OCI-LY1 (cell line): Measurements from ENCODE around the gene MADD.

Experiments
- CTCF ChIP-seq: fragments of 200-600 bp; sonication (generic), shearing (Covaris generic); IDR thresholded peaks from 2 replicates; pipeline ENCODE4 v1.5.1; 2017; ENCODE audit warnings: mild to moderate bottlenecking, antibody characterized with exemption, low read length, moderate library complexity, mixed read lengths
- EZH2 ChIP-seq: fragments of 200-600 bp; sonication (generic), shearing (Covaris generic); IDR thresholded peaks from 2 replicates; pipeline ENCODE4 v1.8.0; 2017; ENCODE audit warnings: borderline replicate concordance, mixed run types, mild to moderate bottlenecking, antibody characterized with exemption, low read length, moderate library complexity, mixed read lengths

DNA sequence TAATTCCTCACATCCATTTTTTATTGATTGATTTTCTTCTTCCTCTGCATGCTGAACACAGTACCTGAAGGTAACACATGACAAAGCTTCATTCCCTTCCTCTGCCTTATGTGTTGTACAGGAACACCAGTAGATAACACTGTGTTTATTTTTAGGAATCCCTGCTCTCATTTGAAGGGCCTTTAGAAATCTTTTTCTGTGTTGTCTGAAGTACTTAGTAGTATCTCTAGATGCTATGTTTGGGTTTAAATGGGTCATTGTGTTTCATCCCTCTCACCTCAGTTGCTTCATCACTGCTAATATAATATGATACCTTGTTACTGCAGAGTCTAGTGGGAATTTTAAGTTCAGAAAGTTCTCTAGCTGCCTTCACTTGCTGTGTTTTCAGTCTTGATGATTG, 10.2 kb downstream of the MADD start:
- TF ChIP-seq CTCF (no peak), EZH2 (no peak)
